DMS114 treated with DMSO at 0.1 percent for 48 hours (cell line): Measurements from ENCODE around the gene RNF150.
"Not testable (repeated sequence)": the region's sequence is repeated elsewhere in the genome, so short reads cannot be mapped to it uniquely, and the experiment has no call there.

Experiments used
- DNase-seq: peaks from one replicate; lab custom pipeline; 2025; ENCODE audit not compliant: unreplicated experiment; lab: John Stamatoyannopoulos, UW

The RNF150 gene

GRCh38 chr4:141078871-141079270, 54.4 kb downstream of the RNF150 start:
- no peak for DNase-seq

DNA sequence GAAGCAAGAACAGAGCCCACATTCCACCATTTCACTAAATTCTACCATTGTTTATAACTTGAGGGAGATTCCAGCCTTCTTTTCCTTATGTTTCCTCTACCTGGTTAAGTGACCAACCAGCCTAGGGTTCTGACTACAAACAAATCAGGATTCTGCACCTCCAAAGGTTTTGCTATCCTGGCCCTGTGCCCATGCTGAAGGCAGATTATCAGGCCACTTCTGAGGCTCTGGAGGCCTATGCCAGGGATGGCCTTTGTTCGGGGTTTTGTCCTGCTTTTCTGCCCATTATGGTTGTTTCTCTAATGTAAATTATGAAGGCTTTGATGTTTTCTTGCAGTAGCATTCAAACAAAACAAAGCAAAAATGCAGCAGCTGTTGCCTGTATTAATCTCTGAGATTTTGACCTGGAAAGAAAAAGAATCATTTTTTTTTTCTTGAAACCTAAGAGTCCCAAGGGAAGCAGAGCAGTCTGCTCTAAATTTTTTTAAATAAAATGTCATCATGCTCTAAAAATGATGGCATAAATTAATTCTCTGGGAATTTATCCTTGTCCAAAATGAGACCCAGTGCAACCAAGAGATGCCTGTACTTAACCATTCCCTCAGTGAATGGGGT, 55.6 kb downstream of the RNF150 start:
- DNase-seq = no peak

GRCh38 chr4:141075553-141075952, 57.7 kb downstream of the RNF150 start:
- no peak for DNase-seq

DNA sequence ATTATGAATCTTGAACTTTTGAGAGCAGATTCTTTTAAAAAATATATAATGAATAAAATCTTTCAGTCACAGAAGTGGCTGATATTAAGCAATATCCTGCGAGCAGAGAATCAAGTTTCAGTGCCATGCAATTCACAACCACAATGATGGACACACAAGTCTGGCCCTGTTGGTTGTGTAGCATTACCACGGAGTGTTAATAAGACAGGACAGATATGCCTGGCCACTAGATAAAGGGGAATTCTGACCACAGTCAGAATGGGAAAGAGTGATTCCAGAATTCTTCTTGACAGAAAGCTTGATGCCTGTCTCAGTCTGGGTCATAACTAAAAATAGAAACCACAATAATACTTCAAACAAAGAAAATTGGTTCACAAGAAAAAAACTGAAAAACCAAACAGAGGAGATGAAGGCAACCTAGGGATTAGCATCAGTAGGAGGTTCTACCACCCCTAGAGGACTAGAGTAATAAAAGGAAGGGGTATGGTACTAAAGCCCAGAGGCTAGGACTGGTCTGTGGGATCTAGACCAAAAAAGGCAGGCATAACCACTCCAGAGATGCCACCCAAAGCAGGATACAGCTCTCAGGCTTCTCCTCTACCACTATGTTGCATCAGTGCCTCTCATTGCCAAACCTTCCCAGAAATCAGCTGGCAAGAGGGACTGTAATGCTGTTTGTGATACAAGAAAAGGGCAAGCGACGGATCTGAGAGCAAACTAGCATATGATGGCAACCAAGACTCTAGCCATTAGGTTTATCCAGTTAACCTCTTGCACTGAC, 59.0 kb downstream of the RNF150 start:
- no peak for DNase-seq

DNA sequence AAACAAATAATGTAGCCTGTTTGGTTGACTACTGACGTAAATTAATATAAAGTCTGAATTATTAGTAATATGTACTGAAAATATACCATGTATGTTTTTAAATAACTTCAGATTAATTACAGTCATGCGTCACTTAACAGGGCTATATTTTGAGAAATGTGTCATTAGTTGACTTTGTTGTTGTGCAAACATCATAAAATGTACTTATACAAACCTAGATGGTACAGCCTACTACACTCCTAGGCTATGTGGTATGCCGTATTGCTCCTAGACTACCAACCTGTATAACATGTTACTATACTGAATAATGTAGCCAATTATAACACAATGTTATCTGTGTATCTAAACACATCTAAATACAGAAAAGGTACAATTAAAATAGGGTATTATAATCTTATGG, 66.6 kb downstream of the RNF150 start:
- DNase-seq = no peak

DNA sequence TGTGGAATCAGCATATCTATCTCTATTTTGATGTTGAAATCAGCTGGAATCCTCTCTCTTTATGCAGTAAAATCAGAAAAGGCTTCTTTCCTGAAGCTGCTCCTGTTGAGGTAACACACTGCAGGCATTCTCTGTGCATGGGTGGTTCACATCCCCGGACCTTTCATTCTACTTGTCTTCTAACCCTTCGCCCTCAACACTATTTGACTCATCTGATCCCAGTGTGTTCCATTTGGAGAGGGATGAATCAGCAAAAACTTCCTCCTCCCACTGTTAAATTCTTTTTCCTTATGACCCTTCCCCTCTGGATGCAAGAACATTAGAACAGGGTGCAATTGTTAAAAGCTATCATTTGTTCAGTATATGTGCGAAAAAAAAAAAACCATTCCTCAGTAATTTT, 67.4 kb downstream of the RNF150 start:
- DNase-seq = no peak

DNA sequence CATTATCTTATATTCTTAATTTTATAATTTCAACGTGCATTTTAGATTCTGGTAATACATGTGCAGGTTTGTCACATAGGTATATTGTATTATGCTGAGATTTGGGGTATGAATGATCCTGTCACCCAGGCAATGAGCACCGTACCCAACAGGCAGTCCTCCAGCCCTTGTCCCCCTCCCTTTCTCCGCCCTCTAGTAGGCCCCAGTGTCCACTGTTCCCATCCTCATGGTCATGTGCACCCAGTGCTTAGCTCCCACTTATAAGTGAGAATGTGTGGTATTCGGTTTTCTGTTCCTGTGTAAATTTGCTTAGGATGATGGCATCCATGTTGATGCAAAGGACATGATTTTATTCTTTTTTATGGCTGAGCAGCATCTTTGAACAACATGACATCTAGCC, 70.6 kb downstream of the RNF150 start:
- no peak for DNase-seq

GRCh38 chr4:141058591-141059512, 74.4 kb downstream of the RNF150 start:
- no peak for DNase-seq

DNA sequence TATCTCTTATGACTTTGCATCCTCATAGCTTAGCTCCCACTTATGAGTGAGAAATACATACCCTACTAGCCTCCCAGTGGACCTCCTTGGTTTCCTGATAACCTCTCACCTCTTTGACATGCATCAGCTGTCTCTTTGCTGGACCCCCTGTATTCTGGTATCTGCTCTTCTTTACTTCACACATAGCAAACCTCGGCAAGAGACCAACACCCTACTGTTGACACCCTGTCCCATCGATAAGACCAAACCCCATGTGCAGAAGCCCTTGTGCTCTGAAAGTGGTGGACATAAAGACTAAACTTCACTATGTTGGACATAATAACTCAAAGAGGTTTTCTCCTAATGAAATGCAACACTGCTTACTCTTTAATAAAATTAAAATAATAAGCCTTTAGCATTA, 75.7 kb downstream of the RNF150 start:
- no peak for DNase-seq

DNA sequence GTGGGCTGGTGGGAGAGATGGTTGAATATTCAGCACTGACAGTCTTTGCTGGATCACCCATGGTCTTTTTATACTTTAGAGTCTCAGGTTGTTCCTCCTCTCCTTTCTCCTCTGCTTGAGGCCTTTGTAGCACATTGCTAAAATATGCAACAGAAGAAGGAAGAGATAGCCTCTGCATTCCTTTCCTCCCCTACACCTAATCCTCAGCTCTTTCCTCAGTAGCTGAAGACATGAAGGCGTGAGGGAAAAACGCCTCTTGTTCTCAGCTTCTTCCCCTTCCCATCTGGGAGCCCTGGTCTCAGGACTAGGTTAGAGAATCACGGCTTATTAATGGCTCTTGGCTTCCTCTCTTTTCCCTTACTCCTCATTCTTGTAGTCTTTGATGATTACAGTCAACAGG, 76.8 kb downstream of the RNF150 start:
- no peak for DNase-seq

DNA sequence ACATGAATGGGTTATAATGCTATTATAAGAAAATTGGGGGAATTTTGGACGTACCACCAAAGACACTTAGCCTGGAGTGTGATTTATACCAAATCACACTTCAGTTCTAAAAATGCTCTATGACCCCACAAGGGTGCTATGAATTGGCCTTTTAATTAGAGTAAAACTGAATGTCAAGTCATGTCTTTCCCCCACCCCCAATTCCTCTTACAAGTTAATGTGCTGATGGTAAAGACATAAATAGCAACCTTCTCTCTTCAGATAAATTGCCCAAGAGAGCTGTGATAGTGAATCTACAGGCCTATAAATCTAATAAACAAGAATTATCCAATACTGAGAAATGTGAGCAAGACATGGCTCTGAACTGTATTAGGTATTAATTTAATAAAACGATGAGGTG, 78.8 kb downstream of the RNF150 start:
- no peak for DNase-seq

DNA sequence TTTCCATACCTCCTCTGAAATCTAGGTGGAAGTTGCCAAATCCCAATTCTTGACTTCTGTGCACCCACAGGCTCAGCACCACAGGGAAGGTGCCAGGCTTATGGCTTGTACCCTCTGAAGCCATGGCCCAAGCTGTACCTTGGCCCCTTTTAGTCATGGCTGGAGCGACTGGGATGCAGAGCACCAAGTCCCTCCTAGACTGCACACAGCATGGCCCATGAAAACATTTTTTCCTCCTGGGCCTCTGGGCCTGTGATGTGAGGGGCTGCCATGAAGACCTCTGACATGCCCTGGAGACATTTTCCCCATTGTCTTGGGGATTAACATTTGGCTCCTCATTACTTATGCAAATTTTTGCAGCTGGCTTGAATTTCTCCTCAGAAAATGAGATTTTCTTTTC, 82.3 kb downstream of the RNF150 start:
- DNase-seq = not testable (repeated sequence)

- no peak for DNase-seq
Measured at GRCh38 chr4:141047228-141047884, 85.9 kb downstream of the RNF150 start.

GRCh38 chr4:141046255-141046654, 87.0 kb downstream of the RNF150 start:
- no peak for DNase-seq

DNA sequence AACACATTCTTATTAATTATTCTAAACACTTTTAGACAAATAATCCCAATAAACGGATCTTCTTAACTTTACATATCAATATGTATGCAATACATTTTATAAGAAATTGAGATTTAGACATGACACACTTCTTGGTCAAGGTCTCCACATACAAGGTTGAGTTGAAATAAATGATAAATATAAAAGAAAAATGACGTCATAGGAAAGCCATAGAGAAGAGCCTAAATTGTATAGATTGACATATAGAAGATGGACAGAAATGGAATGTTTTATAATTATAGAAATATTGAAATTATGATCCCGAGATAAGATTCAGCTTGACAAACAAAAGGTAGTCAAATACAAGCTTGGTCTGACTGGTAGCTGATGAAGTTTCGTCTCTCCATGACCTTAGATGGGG, 87.4 kb downstream of the RNF150 start:
- DNase-seq = no peak

- no peak for DNase-seq
Measured at GRCh38 chr4:141041021-141041476, 92.2 kb downstream of the RNF150 start.

DNA sequence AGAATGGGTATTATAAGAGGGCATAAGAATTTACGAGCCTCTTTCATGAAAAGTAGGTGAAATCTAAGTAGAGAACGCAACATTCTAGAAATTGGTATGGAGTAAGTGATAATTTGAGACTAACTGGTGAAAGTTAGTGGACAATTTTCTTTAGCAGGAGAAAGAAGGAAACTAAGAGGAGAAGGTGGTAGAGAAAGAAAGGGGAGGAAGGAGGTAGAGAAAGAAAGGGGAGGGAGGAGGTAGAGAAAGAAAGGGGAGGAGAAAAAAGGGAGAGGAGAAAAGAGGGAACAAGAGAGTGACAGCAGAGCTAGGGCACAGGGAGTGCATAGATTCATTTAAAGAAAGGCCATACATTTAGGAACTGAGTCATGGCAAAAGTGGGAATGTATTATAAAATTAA, 94.1 kb downstream of the RNF150 start:
- no peak for DNase-seq

DNA sequence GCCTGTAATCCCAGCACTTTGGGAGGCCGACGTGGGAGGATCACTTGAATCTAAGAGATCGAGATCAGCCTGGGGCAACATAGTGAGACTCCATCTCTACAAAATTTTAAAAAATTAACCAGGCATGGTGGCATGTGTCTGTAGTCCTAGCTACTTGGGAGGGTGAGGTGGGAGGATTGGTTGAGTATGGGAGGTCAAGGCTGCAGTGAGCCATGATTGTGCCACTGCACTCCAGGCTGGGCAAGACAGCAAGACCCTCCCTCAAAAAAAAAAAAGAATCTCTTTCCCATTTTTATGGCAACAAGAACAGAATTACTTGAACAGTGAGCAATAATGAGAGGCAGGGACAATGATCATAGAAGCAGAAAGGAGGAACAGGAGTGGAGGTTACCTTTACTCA, 94.8 kb downstream of the RNF150 start:
- no peak for DNase-seq

GRCh38 chr4:141037446-141037845, 95.8 kb downstream of the RNF150 start:
- DNase-seq = no peak

DNA sequence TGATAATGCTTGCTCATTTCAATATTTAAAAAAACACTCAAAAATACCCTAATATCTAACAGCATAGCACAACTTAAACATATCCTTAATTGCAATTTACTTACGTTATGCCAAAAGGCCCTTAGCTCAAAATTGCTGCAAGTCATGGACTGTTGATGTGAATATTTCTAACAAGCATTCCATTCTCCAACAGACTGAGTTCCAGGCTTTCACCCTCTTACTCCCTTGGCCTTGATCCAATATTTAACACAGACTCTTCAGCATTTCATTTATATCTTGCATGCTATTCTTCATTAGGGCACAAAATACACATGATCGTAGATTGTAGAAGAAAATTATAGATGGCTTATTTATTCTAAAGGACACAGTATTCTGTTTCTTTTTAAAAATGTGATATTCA, 96.5 kb downstream of the RNF150 start:
- no peak for DNase-seq

DNA sequence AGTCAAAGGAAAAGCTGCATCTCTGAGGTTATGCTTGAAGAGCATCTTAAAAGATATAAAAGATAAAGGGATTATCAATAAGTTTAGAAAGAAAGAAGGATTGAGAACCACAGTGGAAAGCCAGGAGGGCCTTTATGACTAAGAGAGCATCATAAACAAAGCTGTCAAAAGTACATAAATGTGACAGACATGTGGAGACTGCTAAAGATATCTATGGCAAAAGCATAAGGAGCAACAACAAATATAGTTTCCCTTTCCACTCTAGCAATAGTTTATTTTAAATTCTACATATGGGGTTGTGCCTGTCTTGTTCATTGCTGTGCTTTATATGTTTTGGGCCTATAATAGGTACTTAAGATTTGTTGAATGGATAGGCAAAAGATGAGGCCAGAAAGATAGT, 97.3 kb downstream of the RNF150 start:
- no peak for DNase-seq
